ENCODE measurements around the gene EML1.

Gene EML1

GRCh38 chr14:99958380-99958779, 165.2 kb downstream of the EML1 start:
- peaks cover 68% of the 10 kb centered on the region for H3K27me3 ChIP-seq
- H3K9me3 ChIP-seq: no peaks in the 10 kb centered on the region
- no peak overlapping the region for H3K4me3 ChIP-seq (ENCODE audit: low read depth in 1 of 2, low read length in 1 of 2)
- H3K36me3 ChIP-seq: no peaks in the 10 kb centered on the region
- no peak overlapping the region for H3K27ac ChIP-seq
- no peak for TF ChIP-seq CTCF (IDR thresholded peaks at IDR 0.05)
- no peaks in the 10 kb centered on the region for H3K4me1 ChIP-seq (ENCODE audit: control insufficient read depth in 1 of 2, insufficient read depth in 1 of 2, low read depth in 1 of 2, low read length in 1 of 2)

GRCh38 chr14:99961826-99962518, 168.8 kb downstream of the EML1 start:
- peaks cover 60% of the 10 kb centered on the region for H3K27me3 ChIP-seq
- no peaks in the 10 kb centered on the region for H3K4me1 ChIP-seq (ENCODE audit: control insufficient read depth in 1 of 2, insufficient read depth in 1 of 2, low read depth in 1 of 2, low read length in 1 of 2)
- no peaks in the 10 kb centered on the region for H3K9me3 ChIP-seq
- no peak overlapping the region for H3K27ac ChIP-seq
- H3K4me3 ChIP-seq (ENCODE audit: low read depth in 1 of 2, low read length in 1 of 2): no peak overlapping the region
- H3K36me3 ChIP-seq: no peaks in the 10 kb centered on the region
- TF ChIP-seq CTCF (IDR thresholded peaks at IDR 0.05): no peak

DNA sequence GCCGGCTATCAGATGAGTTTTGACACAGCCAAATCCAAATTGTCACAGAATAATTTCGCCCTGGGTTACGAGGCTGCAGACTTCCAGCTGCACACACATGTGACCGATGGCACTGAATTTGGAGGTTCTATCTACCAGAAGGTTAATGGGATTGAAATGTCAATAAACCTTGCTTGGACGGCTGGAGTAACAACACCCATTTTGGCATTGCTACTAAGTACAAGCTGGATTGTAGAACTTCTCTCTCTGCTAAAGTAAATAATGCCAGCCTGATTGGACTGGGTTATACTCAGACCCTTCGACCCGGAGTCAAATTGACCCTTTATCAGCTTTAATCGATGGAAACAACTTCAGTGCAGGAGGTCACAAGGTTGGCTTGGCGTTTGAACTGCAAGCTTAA, 171.8 kb downstream of the EML1 start:
- TF ChIP-seq CTCF (IDR thresholded peaks at IDR 0.05): no peak

GRCh38 chr14:99966037-99966835, 173.0 kb downstream of the EML1 start:
- TF ChIP-seq CTCF (IDR thresholded peaks at IDR 0.05): no peak
- H3K36me3 ChIP-seq: no peaks in the 10 kb centered on the region
- H3K4me3 ChIP-seq (ENCODE audit: low read depth in 1 of 2, low read length in 1 of 2): no peak overlapping the region
- peaks cover 0 to 4% of the 10 kb centered on the region in 2 experiments for H3K4me1 ChIP-seq (ENCODE audit: control insufficient read depth in 1 of 2, insufficient read depth in 1 of 2, low read depth in 1 of 2, low read length in 1 of 2)
- no peaks in the 10 kb centered on the region for H3K9me3 ChIP-seq
- no peak overlapping the region for H3K27ac ChIP-seq
- H3K27me3 ChIP-seq: peaks cover 78% of the 10 kb centered on the region

More for the DNA sequence above, 171.8 kb downstream of the EML1 start:
- H3K27me3 ChIP-seq: peaks cover 74% of the 10 kb centered on the region
- H3K4me1 ChIP-seq (ENCODE audit: control insufficient read depth in 1 of 2, insufficient read depth in 1 of 2, low read depth in 1 of 2, low read length in 1 of 2): no peaks in the 10 kb centered on the region
- no peaks in the 10 kb centered on the region for H3K9me3 ChIP-seq
- H3K36me3 ChIP-seq: no peaks in the 10 kb centered on the region
- no peak overlapping the region for H3K4me3 ChIP-seq (ENCODE audit: low read depth in 1 of 2, low read length in 1 of 2)
- no peak overlapping the region for H3K27ac ChIP-seq

GRCh38 chr14:99966912-99967311, 173.7 kb downstream of the EML1 start:
- H3K4me1 ChIP-seq (ENCODE audit: control insufficient read depth in 1 of 2, insufficient read depth in 1 of 2, low read depth in 1 of 2, low read length in 1 of 2): peaks cover 0 to 6% of the 10 kb centered on the region in 2 experiments
- H3K4me3 ChIP-seq (ENCODE audit: low read depth in 1 of 2, low read length in 1 of 2): no peak overlapping the region
- H3K27ac ChIP-seq: no peak overlapping the region
- peaks cover 78% of the 10 kb centered on the region for H3K27me3 ChIP-seq
- H3K36me3 ChIP-seq: no peaks in the 10 kb centered on the region
- H3K9me3 ChIP-seq: no peaks in the 10 kb centered on the region
- TF ChIP-seq CTCF (IDR thresholded peaks at IDR 0.05): no peak

Measured in neutrophil (primary cell).